Upper lobe of left lung (tissue), 4 donors: Measurements from ENCODE around the gene GRM5.

Source experiments
- CTCF ChIP-seq, 6 experiments: fragments of 450-650 bp in 4 of 6; fragments of 200-600 bp in 2 of 6; sonication (generic) in 2 of 6; IDR thresholded peaks; one replicate each; pipeline ENCODE4 v1.5.1; 2016 to 2019; ENCODE audit warnings: antibody characterized with exemption in 6 of 6
- EP300 ChIP-seq, 4 donors: sonication (generic); formaldehyde crosslinking; IDR thresholded peaks; one replicate each; pipeline ENCODE4 v1.5.1; 2017; ENCODE audit warnings: antibody characterized with exemption in 4 of 4, control low read depth in 2 of 4

- TF ChIP-seq CTCF (IDR thresholded peaks at IDR 0.05) (no peak), EP300 (IDR thresholded peaks at IDR 0.05) (no peak)
These were observed 50.2 kb downstream of the GRM5 start for GRCh38 chr11:89015614-89016013.
